HG03520 (cell line): ENCODE results near the gene TECPR2.

Experiments
- ATAC-seq: cut with Tn5 transposase; IDR thresholded peaks from one replicate; pipeline ENCODE4 v1.9.1; 2021; ENCODE audit warnings: mild to moderate bottlenecking, moderate library complexity; ENCODE audit not compliant: unreplicated experiment

Gene TECPR2

DNA sequence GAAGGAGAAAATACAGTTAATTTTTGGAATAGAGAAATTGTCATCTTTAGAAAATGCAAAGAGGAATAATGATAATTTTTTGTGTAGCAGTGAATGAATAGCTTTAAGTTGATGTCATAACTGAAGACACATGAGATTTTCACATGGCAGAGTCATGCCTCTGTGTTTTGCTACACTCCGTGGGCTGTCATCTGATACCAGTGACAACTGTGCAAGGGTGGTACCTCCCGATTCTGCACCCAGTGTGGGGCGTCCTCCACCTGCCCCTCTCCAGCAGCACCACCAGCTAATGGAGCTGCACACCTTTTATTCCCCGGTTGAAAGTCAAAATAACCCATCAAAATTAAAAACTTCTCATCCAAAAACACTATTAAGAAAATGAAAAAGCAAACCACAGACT, 99.7 kb downstream of the TECPR2 start:
- no peak for ATAC-seq

- ATAC-seq = no peak
These were observed 101.3 kb downstream of the TECPR2 start for GRCh38 chr14:102464006-102464405.

DNA sequence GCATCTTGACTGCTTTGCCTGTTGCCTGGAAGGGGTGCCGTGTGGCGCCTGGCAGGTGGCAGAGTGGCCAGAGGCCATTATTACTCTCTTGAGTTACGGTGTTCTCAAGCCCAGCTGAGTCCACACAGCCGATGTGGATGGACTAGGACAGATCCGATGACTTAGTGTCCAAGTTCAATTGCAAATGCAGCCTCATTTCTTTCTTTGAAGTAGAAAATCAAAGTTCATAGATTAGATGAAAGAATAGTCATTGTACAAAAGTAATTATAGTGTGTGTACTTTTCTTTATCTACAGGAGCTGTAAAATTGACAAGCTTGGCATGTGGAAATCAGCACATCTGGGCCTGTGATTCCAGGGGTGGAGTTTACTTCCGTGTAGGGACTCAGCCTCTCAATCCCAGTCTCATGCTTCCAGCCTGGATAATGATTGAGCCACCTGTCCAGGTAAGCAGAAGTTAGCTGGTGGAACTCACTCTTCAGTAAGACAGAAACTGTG, 102.2 kb downstream of the TECPR2 start:
- ATAC-seq = no peak

DNA sequence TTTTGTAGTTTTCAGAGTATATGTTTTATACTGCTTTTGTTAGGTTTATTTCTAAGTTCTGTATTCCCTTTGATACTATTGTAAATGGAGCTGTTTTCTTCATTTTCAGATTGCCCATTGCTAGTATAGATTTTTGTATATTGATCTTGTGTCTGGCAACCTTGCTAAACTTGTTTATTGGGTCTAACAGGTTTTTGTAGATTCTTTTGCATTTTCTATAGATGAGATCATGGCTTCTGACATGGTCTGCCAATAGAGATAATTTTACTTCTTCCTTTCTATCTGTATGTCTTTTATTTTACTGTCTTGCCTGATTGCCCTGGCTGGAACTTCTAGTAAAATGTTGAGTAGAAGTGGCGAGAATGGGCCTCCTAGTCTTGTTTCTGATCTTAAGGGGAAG, 106.5 kb downstream of the TECPR2 start:
- no peak for ATAC-seq

GRCh38 chr14:102471921-102472790, 109.4 kb downstream of the TECPR2 start:
- no peak for ATAC-seq

- no peak for ATAC-seq
These were observed 110.0 kb downstream of the TECPR2 start for GRCh38 chr14:102472791-102473150.

GRCh38 chr14:102473559-102473958, 110.8 kb downstream of the TECPR2 start:
- no peak for ATAC-seq

- ATAC-seq = no peak
These were observed 112.2 kb downstream of the TECPR2 start for GRCh38 chr14:102474934-102475333.

- ATAC-seq = no peak
These were observed 116.4 kb downstream of the TECPR2 start for GRCh38 chr14:102479107-102479506.

GRCh38 chr14:102479777-102480176, 117.0 kb downstream of the TECPR2 start:
- no peak for ATAC-seq

DNA sequence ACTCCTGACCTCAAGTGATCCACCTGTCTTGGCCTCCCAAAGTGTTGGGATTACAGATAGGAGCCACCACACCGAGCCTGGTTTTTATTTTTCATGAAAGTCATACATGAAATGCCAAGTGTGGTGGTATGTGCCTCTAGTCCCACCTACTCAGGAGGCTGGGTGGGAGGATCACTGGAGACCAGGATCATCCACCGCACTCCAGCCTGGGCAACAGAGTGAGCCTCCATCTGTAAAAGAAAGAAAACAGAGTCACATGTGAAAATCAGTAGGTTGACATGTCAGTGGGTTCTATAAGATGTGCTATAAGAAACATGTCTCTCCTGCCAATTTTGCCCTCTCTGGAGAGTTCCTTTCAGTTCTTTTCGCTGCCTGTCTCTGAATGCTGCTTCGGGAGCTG, 118.6 kb downstream of the TECPR2 start:
- no peak for ATAC-seq

DNA sequence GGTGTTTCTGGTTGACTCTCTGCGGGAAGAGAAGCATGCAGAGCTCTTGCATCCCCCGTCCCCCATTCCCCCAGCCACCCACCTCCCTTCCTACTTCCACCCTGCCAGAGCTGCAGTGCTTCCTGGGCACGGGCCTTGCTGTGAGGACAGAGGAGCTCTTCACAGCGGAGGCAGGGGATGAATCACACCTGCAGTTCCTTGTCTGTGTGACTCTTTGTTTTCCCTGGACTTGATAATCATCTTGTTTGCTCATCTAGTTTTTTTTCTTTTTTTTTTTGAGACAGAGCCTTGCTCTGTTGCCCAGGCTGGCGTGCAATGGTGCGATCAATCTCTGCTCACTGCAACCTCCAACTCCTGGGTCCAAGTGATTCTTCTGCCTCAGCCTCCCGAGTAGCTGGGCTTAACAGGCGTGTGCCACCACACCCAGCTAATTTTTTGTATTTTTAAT, 119.1 kb downstream of the TECPR2 start:
- no peak for ATAC-seq

DNA sequence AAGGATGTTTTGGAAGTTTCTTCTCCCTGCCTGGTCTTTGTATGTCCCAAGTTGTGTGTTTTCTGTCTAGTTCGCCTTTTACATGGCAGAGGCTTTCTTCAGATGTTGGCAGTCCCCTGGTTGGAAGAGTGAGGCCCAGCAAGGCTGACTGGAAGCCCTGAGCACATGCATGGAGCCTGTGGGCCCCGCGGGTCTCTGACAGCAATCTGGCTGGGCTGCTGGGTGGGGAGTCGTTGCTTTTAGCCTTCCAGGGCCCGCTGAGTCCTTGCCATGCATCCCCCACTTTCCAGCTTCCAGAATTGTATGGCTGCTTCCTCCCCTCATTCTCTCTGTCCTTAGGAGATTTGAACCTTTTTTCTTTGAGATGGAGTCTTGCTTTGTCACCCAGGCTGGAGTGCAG, 121.6 kb downstream of the TECPR2 start:
- ATAC-seq = no peak

DNA sequence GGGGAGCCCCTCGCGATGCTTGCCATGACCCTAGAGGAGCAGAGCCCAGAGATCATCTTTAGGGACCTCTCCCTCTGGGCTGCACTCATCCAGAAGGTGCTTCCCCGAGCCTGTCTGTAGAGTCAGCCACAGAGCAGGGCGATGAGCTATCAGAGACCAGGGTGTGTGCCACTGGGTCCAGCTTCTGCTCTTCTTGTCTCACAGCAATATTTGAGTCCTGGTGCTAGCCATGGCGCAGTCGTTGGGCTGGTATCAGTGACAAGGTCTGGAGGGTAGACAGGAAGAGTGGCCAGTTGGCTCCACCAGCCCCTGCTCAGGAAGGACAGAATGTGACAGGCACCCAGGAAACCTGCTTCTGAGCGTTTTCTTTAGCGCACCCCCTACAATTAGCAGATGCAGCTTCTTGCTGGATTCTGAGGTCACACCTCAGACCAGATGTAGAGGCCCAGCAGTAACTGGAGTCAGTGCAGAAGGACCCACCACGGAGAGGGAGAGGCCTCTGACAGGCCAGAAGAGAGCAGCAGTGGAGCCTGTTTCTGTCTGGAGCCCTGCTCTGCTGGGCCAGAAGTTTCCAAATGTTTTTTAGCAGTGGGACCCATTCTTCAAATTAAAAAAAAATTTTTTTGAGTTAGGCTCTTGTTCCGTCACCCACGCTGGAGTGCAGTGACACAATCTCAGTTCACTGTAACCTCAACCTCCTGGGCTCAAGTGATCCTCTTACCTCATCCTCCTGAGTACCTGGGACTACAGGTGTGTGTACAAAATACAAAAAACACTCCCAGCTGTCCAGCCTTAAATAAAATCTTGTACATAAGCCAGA, 123.2 kb downstream of the TECPR2 start:
- no peak for ATAC-seq

GRCh38 chr14:102486513-102487203, 123.9 kb downstream of the TECPR2 start:
- no peak for ATAC-seq

- ATAC-seq = no peak
These were observed 124.5 kb downstream of the TECPR2 start for GRCh38 chr14:102487204-102487577.

GRCh38 chr14:102490456-102490855, 127.7 kb downstream of the TECPR2 start:
- no peak for ATAC-seq

DNA sequence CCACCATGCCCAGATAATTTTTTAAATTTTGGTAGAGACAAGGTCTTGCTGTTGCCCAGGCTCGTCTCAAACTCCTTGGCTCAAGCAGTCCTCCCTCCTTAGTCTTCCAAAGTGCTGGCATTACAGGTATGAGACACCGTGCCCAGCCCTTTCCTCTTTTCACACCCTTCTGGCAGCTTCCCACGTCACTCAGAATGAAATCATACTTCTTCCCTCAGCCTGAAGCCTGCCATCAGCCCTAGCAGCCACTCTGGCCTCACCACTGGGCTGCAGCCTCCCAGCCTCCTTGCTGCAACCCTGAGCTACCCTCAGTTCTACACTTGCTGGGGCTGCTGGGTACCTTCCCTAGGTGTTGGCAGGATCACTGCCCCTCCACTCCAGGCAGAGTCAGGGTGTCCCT, 128.6 kb downstream of the TECPR2 start:
- ATAC-seq = no peak

DNA sequence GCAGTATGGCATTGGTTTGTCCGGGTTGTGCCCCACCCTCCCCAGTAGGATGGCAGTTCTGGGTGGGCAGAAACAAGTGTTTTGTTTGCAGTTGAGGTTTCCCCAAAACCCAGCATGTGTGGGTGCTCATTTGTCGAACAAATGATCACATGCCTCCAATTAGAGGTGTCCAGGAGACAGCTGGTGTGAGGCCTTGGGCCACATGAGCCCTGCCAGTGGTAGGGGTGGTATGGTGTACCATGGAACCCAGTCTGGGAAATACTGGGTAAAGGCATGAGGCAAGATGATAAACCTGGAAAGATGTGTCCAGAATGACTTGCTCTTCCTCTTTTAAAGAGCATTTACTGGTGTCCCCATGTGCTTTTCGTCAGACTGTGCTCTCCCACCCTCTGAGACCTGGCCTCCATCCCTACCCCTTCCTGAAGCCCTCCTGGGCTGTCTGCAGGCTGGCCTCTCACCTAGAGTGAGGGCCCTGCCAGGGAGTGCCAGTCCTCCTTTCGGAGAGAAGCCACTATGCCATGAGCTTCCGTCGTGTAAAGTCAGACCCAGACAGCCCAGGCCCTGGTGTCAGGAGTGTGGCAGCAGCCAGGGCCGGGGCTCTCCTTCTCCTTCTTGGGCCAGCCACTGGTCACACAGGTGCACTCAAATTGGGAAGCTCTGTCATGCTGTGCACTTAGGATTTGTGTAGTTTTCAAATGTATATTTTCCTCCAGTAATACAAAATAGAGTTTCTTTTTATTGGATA, 129.2 kb downstream of the TECPR2 start:
- no peak for ATAC-seq

GRCh38 chr14:102492531-102492910, 129.8 kb downstream of the TECPR2 start:
- ATAC-seq = no peak

DNA sequence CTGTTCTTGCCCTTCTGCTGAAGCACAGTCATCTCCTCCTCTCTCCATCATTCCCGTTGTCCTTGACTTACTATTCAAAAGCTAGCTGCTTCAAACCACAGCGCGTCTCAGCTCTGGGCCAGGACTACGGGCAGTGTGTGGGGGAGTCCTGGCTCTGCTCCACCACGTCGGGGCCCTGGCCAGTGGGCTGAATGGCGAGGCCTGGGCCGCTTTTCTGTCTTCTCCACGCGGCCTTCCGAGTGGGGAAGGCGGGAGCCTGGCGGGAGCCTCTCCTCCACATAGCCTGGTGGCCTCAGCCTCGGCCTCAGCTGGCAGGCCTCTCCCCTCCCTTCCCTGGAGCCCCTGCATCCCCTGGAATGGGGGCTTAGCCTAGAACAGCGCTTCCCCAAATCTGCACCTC, 130.4 kb downstream of the TECPR2 start:
- ATAC-seq = no peak
